Stimulated activated CD8-positive, alpha-beta memory T cell treated with anti-CD3 and anti-CD28 coated beads, Interleukin-7, amount 100 ng/mL, for 24 hours (primary cell): ENCODE measurements around the gene PATL2.
"Not testable (repeated sequence)": the region's sequence is repeated elsewhere in the genome, so short reads cannot be mapped to it uniquely, and the experiment has no call there.

Experiments
- DNase-seq: peaks from one replicate; pipeline ENCODE4 v3.0.0-alpha.2; 2020; ENCODE audit warnings: low read depth

Gene PATL2

GRCh38 chr15:44647036-44647435 is 64.1 kb downstream of the PATL2 start:
- DNase-seq: no peak

DNA sequence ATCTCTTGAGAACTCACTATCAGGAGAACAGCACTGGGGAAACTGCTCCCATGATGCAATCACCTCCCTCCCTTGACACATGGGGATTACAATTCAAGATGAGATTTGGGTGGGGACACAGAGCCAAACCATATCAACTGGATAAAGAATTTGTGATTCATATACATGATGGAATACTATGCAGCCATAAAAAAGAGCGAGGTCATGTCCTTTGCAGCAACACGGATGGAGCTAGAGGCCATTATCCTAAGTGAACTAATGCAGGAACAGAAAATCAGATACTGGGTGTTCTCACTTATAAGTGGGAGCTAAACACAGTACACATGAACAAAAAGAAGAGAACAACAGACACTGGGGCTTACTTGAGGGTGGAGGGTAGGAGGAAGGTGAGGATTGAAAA is 64.7 kb downstream of the PATL2 start:
- DNase-seq: no peak

GRCh38 chr15:44641651-44642050 is 69.5 kb downstream of the PATL2 start:
- DNase-seq: no peak

DNA sequence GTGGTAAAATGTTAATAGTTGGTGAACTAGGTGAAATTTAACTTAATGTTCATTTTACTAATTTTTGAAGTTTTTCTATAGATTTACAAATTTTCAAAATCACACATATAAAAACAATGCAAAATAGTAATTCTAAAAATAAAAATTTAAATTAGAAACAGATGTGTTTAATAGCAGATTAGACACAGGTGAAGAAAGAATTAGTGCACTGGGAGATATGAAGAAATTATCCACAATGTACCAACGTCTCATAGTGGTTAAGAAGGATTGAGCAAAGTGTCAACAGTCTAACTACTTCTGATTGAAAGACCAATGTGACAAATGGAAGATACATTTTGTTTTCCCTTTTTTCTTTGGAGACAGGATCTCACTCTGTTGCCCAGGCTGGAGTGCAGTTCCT is 74.1 kb downstream of the PATL2 start:
- no peak for DNase-seq

GRCh38 chr15:44633603-44634002 is 77.5 kb downstream of the PATL2 start:
- no peak for DNase-seq

DNA sequence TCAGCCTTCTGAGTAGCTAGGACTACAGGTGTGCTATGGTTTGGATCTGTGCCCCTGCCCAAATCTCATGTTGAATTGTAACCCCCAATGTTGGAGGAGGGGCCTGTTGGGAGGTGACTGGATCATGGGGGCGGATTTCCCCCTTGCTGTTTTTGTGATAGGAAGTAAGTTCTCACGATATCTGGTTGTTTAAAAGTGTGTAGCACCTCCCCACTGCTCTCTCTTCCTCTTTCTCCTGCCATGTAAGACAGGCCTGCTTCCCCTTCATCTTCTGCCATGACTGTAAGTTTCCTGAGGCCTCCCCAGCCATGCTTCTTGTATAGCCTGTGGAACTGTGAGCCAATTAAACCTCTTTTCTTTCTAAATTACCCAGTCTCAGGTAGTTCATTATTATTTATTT is 85.8 kb downstream of the PATL2 start:
- DNase-seq: not testable (repeated sequence)

GRCh38 chr15:44623178-44623577 is 87.9 kb downstream of the PATL2 start:
- no peak for DNase-seq

DNA sequence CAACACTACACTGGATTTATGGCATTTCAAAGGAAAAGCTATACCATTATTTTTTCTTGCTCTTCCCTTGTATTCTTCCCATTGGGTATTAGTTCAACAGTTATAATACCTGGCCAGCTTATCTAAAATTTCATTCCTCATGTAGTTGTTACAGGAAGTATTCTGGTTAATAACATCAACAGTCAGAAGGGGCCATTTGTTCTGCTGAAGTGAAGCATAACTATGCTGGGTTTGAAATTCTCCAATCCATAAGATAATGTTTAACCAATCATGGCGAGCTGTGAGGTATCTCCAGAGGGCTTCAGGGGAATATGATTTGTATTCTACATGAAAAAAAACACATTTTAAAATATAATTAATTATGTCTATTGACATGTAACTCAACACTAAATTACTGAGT is 91.0 kb downstream of the PATL2 start:
- no peak for DNase-seq

DNA sequence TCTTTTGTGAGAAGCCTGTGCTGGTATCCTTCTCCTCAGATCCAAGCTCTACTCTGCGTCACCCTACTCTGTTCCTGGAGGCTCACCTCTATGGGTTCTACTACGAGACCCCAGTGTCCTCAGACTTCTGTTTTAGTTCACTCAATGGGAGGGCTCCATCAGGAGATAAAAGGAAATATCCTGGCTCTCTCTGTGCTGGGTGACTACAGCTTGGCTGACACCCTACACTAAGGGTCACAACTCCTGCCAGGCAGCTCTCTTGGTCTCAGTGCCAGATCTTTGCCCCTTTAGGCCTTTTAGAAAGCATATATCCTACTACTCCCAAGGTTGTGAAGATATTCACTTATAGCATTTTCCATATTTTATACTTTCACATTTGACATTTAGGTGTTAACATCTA is 94.1 kb downstream of the PATL2 start:
- no peak for DNase-seq
